GM12878 (cell line): ENCODE measurements around the gene HNRNPA2B1.
A peak's percentile ranks its signal among the peaks of the same experiment; 100 is the strongest.

Experiments
- CHD1 ChIP-seq: IDR thresholded peaks from 2 replicates; pipeline ENCODE4 v1.6.1; 2012; ENCODE audit warnings: low read depth, low read length, improper control_type of control experiment
- CTCF ChIP-seq, 3 experiments: IDR thresholded peaks in 2 of 3; conservative IDR thresholded peaks in 1 of 3; 2 replicates each; pipeline ENCODE4 v1.5.1; 2011; ENCODE audit warnings: low read depth in 3 of 3, low read length in 3 of 3, mild to moderate bottlenecking in 3 of 3, control low read depth in 2 of 3, moderate library complexity in 2 of 3, inconsistent platforms in 1 of 3, mixed read lengths in 1 of 3; ENCODE audit not compliant: control insufficient read depth in 2 of 3, insufficient read depth in 1 of 3; ENCODE audit errors: extremely low read depth in 1 of 3
- EZH2 ChIP-seq: IDR thresholded peaks from 2 replicates; pipeline ENCODE4 v1.6.1; 2012; ENCODE audit warnings: low read depth, mild to moderate bottlenecking, control low read depth, inconsistent platforms, low read length, borderline replicate concordance; ENCODE audit not compliant: control insufficient read depth
- JUNB ChIP-seq: IDR thresholded peaks from 2 replicates; pipeline ENCODE4 v1.6.1; 2016; ENCODE audit warnings: antibody characterized with exemption, mild to moderate bottlenecking
- MXI1 ChIP-seq: fragments of 150-350 bp; IDR thresholded peaks from 2 replicates; pipeline ENCODE4 v1.6.1; 2011; ENCODE audit warnings: low read depth, mild to moderate bottlenecking, inconsistent platforms, low read length, improper control_type of control experiment
- NBN ChIP-seq: fragments of 450-650 bp; IDR thresholded peaks from 2 replicates; pipeline ENCODE4 v1.6.1; 2016
- NR2C2 ChIP-seq: IDR thresholded peaks from 2 replicates; pipeline ENCODE4 v1.6.1; 2011; ENCODE audit warnings: borderline replicate concordance, low read depth; ENCODE audit not compliant: control insufficient read depth, insufficient read length
- POLR2A ChIP-seq: IDR thresholded peaks from 2 replicates; pipeline ENCODE4 v1.6.1; 2011; ENCODE audit warnings: low read depth, mild to moderate bottlenecking, low read length
- POLR2AphosphoS5 ChIP-seq: IDR thresholded peaks from 2 replicates; pipeline ENCODE4 v1.6.1; 2011; ENCODE audit warnings: mild to moderate bottlenecking, low read length, inconsistent platforms
- REST ChIP-seq: IDR thresholded peaks from 2 replicates; pipeline ENCODE4 v1.6.1; 2012; ENCODE audit warnings: mild to moderate bottlenecking, low read depth, low read length
- SMAD1 ChIP-seq: fragments of 450-650 bp; IDR thresholded peaks from 2 replicates; pipeline ENCODE4 v1.6.1; 2018; ENCODE audit warnings: mild to moderate bottlenecking, low read depth; ENCODE audit not compliant: partially characterized antibody

GRCh38 chr7:26151953-26152781 lies 48.4 kb downstream of the HNRNPA2B1 start, which contains the start of gene NFE2L3:
- TF ChIP-seq SMAD1 = no peak
- TF ChIP-seq POLR2A = peak; percentile 82
- no peak for TF ChIP-seq CHD1
- no peak for TF ChIP-seq EZH2
- peak; percentile 31; the same call in 1 of the 2 replicates for TF ChIP-seq MXI1
- TF ChIP-seq NBN = no peak
- TF ChIP-seq JUNB = no peak
- TF ChIP-seq NR2C2 = no peak
- TF ChIP-seq CTCF (IDR thresholded peaks at IDR 0.05 in 2 of 3, conservative IDR thresholded peaks at IDR 0.05 in 1 of 3; ENCODE audit: control insufficient read depth in 2 of 3, extremely low read depth in 1 of 3, insufficient read depth in 1 of 3, low read depth in 3 of 3, low read length in 3 of 3) = peak; percentile 6 to 17 (median 9); a peak in 1 of 6 replicates
- no peak for TF ChIP-seq REST
- TF ChIP-seq POLR2AphosphoS5 = peak; percentile 56; the same call in 1 of the 2 replicates
